ENCODE results near the gene LAMTOR4. TPM values are rescaled to one million over a fixed set of nuclear protein-coding genes. Genes with fewer than 3 reads are reported as not detected.
A peak's percentile ranks its signal among the peaks of the same experiment; 100 is the strongest.

The LAMTOR4 gene
- total and polyA plus RNA-seq, 2 of the 13 experiments (the other 11 are each of a cell fraction or from before 2014, with no cell fraction given): 115 to 118 TPM

DNA sequence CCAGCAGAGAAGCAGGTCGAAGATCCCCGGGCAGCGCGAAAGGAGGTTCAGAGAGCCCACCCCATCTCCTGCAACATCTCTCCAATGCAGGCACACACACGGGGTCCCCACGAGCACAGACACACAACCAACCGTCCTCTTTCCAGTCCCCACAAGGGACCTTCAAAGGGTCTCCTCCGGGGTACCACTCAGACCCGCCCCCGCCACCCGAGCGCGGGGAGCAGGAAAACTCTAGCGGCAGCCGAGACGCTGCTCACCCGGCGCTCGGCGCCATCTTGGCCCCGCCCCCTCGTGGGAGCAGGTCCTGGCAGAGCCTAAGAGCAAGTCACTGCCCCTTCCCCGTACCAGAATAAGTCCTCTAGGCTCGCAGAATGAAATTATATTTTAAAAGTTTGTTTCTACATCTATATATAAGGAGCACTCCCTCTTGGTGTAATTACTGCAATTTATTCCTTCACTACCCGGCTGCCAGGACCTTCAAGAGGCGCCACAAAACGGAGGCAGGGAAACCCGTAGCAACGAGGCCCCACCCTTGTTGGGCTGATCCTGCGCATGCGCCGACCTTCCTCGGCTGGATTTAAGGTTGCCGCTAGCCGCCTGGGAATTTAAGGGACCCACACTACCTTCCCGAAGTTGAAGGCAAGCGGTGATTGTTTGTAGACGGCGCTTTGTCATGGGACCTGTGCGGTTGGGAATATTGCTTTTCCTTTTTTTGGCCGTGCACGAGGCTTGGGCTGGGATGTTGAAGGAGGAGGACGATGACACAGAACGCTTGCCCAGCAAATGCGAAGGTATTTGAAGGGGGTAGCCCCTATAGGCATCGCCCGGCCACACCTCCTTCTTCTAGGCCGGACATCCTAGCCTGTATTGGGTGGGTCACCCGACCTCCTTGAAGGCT, 29.4 kb upstream of the LAMTOR4 start, which contains the start of the genes CNPY4 and TAF6 (continued):
- peak; percentile 49; the same call in 1 of the 2 replicates for TF ChIP-seq CREM (IDR thresholded peaks at IDR 0.05)
- no peak for TF ChIP-seq CREM (CRISPR knock-in tag; IDR thresholded peaks at IDR 0.05)
- TF ChIP-seq, protein P1, sequence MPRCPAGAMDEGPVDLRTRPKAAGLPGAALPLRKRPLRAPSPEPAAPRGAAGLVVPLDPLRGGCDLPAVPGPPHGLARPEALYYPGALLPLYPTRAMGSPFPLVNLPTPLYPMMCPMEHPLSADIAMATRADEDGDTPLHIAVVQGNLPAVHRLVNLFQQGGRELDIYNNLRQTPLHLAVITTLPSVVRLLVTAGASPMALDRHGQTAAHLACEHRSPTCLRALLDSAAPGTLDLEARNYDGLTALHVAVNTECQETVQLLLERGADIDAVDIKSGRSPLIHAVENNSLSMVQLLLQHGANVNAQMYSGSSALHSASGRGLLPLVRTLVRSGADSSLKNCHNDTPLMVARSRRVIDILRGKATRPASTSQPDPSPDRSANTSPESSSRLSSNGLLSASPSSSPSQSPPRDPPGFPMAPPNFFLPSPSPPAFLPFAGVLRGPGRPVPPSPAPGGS (CRISPR knock-in tag; IDR thresholded peaks at IDR 0.05): peak; percentile 57; the same call in 1 of the 2 replicates
- 0 out of 2 replicates have a peak, but pooled peaks have one; percentile 29 for TF ChIP-seq MEIS2 (CRISPR knock-in tag; IDR thresholded peaks at IDR 0.05)
- TF ChIP-seq, protein P2, sequence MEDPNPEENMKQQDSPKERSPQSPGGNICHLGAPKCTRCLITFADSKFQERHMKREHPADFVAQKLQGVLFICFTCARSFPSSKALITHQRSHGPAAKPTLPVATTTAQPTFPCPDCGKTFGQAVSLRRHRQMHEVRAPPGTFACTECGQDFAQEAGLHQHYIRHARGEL (CRISPR knock-in tag; IDR thresholded peaks at IDR 0.05): no peak
- TF ChIP-seq NRL (CRISPR knock-in tag; IDR thresholded peaks at IDR 0.05; ENCODE audit: borderline replicate concordance): peak; percentile 44; the same call in 1 of the 2 replicates
- TF ChIP-seq ZNF589 (CRISPR knock-in tag; conservative IDR thresholded peaks at IDR 0.05): no peak
- TF ChIP-seq HNRNPL (IDR thresholded peaks at IDR 0.05; ENCODE audit: low read depth, low read length): no peak
- no peak for TF ChIP-seq ZNF3 (CRISPR knock-in tag; IDR thresholded peaks at IDR 0.05)
- peak; percentile 63; the same call in 1 of the 2 replicates for TF ChIP-seq ZNF773 (CRISPR knock-in tag; IDR thresholded peaks at IDR 0.05; ENCODE audit: borderline replicate concordance)
- no peak; the same call in 1 of the 2 replicates for TF ChIP-seq ZSCAN12 (CRISPR knock-in tag; IDR thresholded peaks at IDR 0.05)
- peak; percentile 39; the same call in 1 of the 2 replicates for TF ChIP-seq CBFB (CRISPR knock-in tag; IDR thresholded peaks at IDR 0.05)
- no peak; the same call in 1 of the 2 replicates for TF ChIP-seq SOX5 (CRISPR knock-in tag; IDR thresholded peaks at IDR 0.05; ENCODE audit: borderline replicate concordance)
- TF ChIP-seq EEA1 (CRISPR knock-in tag; IDR thresholded peaks at IDR 0.05; ENCODE audit: borderline replicate concordance): peak; percentile 77; the same call in 1 of the 2 replicates
- TF ChIP-seq HCFC1 (IDR thresholded peaks at IDR 0.05; ENCODE audit: low read depth, low read length): no peak; the same call in 1 of the 2 replicates
- no peak for TF ChIP-seq MLLT10 (CRISPR knock-in tag; IDR thresholded peaks at IDR 0.05)
- TF ChIP-seq, protein P3, sequence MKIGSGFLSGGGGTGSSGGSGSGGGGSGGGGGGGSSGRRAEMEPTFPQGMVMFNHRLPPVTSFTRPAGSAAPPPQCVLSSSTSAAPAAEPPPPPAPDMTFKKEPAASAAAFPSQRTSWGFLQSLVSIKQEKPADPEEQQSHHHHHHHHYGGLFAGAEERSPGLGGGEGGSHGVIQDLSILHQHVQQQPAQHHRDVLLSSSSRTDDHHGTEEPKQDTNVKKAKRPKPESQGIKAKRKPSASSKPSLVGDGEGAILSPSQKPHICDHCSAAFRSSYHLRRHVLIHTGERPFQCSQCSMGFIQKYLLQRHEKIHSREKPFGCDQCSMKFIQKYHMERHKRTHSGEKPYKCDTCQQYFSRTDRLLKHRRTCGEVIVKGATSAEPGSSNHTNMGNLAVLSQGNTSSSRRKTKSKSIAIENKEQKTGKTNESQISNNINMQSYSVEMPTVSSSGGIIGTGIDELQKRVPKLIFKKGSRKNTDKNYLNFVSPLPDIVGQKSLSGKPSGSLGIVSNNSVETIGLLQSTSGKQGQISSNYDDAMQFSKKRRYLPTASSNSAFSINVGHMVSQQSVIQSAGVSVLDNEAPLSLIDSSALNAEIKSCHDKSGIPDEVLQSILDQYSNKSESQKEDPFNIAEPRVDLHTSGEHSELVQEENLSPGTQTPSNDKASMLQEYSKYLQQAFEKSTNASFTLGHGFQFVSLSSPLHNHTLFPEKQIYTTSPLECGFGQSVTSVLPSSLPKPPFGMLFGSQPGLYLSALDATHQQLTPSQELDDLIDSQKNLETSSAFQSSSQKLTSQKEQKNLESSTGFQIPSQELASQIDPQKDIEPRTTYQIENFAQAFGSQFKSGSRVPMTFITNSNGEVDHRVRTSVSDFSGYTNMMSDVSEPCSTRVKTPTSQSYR (CRISPR knock-in tag; IDR thresholded peaks at IDR 0.05; ENCODE audit: borderline replicate concordance): no peak
- no peak for TF ChIP-seq CHCHD3 (CRISPR knock-in tag; IDR thresholded peaks at IDR 0.05)
- TF ChIP-seq, protein P4, sequence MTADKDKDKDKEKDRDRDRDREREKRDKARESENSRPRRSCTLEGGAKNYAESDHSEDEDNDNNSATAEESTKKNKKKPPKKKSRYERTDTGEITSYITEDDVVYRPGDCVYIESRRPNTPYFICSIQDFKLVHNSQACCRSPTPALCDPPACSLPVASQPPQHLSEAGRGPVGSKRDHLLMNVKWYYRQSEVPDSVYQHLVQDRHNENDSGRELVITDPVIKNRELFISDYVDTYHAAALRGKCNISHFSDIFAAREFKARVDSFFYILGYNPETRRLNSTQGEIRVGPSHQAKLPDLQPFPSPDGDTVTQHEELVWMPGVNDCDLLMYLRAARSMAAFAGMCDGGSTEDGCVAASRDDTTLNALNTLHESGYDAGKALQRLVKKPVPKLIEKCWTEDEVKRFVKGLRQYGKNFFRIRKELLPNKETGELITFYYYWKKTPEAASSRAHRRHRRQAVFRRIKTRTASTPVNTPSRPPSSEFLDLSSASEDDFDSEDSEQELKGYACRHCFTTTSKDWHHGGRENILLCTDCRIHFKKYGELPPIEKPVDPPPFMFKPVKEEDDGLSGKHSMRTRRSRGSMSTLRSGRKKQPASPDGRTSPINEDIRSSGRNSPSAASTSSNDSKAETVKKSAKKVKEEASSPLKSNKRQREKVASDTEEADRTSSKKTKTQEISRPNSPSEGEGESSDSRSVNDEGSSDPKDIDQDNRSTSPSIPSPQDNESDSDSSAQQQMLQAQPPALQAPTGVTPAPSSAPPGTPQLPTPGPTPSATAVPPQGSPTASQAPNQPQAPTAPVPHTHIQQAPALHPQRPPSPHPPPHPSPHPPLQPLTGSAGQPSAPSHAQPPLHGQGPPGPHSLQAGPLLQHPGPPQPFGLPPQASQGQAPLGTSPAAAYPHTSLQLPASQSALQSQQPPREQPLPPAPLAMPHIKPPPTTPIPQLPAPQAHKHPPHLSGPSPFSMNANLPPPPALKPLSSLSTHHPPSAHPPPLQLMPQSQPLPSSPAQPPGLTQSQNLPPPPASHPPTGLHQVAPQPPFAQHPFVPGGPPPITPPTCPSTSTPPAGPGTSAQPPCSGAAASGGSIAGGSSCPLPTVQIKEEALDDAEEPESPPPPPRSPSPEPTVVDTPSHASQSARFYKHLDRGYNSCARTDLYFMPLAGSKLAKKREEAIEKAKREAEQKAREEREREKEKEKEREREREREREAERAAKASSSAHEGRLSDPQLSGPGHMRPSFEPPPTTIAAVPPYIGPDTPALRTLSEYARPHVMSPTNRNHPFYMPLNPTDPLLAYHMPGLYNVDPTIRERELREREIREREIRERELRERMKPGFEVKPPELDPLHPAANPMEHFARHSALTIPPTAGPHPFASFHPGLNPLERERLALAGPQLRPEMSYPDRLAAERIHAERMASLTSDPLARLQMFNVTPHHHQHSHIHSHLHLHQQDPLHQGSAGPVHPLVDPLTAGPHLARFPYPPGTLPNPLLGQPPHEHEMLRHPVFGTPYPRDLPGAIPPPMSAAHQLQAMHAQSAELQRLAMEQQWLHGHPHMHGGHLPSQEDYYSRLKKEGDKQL (CRISPR knock-in tag; IDR thresholded peaks at IDR 0.05; ENCODE audit: low read depth): no peak
- TF ChIP-seq JDP2 (CRISPR knock-in tag; IDR thresholded peaks at IDR 0.05; ENCODE audit: borderline replicate concordance): no peak; the same call in 1 of the 2 replicates
